Measurements from ENCODE around the gene MSANTD7. TPM values are rescaled to one million over a fixed set of nuclear protein-coding genes. Genes with fewer than 3 reads are reported as not detected.

The MSANTD7 gene
- total RNA-seq, 2 experiments from 2014 or later, result 19.2 to 22.9 TPM

- no peak for ATAC-seq
- intact Hi-C loops (cut with DNase I, micrococcal nuclease), result loop anchor here (5.0 kb wide), 3 partner anchors 153 to 623 kb away; no protein-coding TSS in a partner anchor
- POLR2A ChIA-PET, result interaction anchor here (0.6 kb wide), 1 partner anchor 131 kb away, joined by 4 read pairs; no protein-coding TSS in a partner anchor
- H3K4me3 Mint-ChIP-seq, result no peak overlapping the region
- CTCF ChIA-PET, result interaction anchor here (0.9 to 1.7 kb wide), 7 partner anchors 9 to 493 kb away, joined by 3 to 5 read pairs (median 3); partner anchors contain the start of genes CDNF, HSPA14 and MSANTD7
- H3K9me3 Mint-ChIP-seq (ENCODE audit: low read depth), result no peaks in the 10 kb centered on the region
- H3K4me1 Mint-ChIP-seq, result peaks cover 6% of the 10 kb centered on the region
- no peak for DNase-seq
- no peaks in the 10 kb centered on the region for H3K27me3 Mint-ChIP-seq
- no peak overlapping the region for H3K27ac Mint-ChIP-seq
- H3K36me3 Mint-ChIP-seq (ENCODE audit: low read depth), result no peaks in the 10 kb centered on the region
Observed at GRCh38 chr10:14820010-14820774, 17.9 kb upstream of the MSANTD7 start.

GRCh38 chr10:14820775-14821154 lies 17.3 kb upstream of the MSANTD7 start:
- ChIA-PET POLR2A (interaction anchor here (0.6 kb wide), 1 partner anchor 132 kb away, joined by 4 read pairs; no protein-coding TSS in a partner anchor), CTCF (interaction anchor here (1.0 to 1.7 kb wide), 3 partner anchors 14 to 284 kb away, joined by 3 to 4 read pairs (median 3); no protein-coding TSS in a partner anchor)
- Mint-ChIP-seq H3K27ac (no peak overlapping the region), H3K27me3 (no peaks in the 10 kb centered on the region), H3K4me3 (no peak overlapping the region), H3K36me3 (ENCODE audit: low read depth) (no peaks in the 10 kb centered on the region), H3K9me3 (ENCODE audit: low read depth) (no peaks in the 10 kb centered on the region), H3K4me1 (peaks cover 6% of the 10 kb centered on the region)
- no peak for ATAC-seq
- DNase-seq, result no peak
- intact Hi-C loops (cut with DNase I, micrococcal nuclease), result loop anchor here (5.0 kb wide), 3 partner anchors 153 to 623 kb away; no protein-coding TSS in a partner anchor

GRCh38 chr10:14821635-14822375 lies 16.3 kb upstream of the MSANTD7 start:
- H3K4me1 Mint-ChIP-seq, result peaks cover 6% of the 10 kb centered on the region

DNA sequence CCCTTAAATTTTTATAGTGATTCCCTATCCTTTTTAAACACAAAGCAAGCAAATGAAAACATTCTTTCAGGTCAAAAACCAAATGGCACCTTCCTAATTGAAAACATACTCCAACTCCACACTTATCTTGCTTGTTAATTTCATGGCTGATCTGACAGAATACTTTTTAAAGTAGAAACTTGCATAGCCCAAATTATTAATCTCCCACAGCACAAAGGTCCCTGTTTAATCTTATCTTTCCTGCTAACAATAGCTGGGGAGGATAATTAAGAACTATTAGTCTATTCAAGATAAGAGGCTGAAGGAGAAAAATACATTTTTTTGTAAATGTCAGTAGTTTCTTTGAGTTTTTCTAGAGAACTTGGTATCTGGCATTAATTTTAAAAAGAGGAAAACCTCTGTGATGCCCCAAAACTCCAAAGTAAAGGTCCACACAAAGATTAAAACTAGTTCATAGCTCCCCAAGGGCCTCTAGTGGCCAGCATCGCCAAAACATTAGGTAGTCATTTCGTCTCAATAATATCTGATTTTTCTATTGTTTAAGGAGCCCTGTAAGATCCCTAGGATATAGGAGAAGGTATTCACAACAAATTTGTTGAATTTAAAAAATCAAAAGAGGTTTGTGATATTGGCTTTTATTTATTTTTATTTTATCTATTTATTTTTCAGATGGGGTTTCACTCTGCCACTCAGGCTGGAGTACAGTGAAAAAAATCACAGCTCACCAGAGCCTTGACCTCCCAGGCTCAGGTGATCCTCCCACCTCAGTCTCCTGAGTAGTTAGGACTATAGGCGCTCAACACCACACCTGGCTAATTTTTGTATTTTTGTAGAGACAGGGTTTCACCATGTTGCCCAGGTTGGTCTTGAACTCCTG lies 15.0 kb upstream of the MSANTD7 start:
- H3K27ac Mint-ChIP-seq, result peak overlapping the region; percentile 65
- H3K36me3 Mint-ChIP-seq (ENCODE audit: low read depth), result no peaks in the 10 kb centered on the region
- ATAC-seq (peak; percentile 64), DNase-seq (peak; percentile 64)
- ChIA-PET POLR2A (no interaction called here), CTCF (interaction anchor here (0.6 to 3.2 kb wide), 24 partner anchors 10 to 599 kb away, joined by 3 to 16 read pairs (median 4); partner anchors contain the start of genes CDNF, HSPA14 and MSANTD7)
- no peak overlapping the region for H3K4me3 Mint-ChIP-seq
- no peaks in the 10 kb centered on the region for H3K9me3 Mint-ChIP-seq (ENCODE audit: low read depth)
- intact Hi-C loops (cut with DNase I, micrococcal nuclease), result loop anchor here (1.0 to 5.0 kb wide), 5 partner anchors 156 to 626 kb away; no protein-coding TSS in a partner anchor
- H3K4me1 Mint-ChIP-seq, result peaks cover 6% of the 10 kb centered on the region
- H3K27me3 Mint-ChIP-seq, result no peaks in the 10 kb centered on the region

More at GRCh38 chr10:14821635-14822375, 16.3 kb upstream of the MSANTD7 start:
- ATAC-seq (no peak), DNase-seq (no peak)
- Mint-ChIP-seq H3K27me3 (no peaks in the 10 kb centered on the region), H3K27ac (no peak overlapping the region), H3K9me3 (ENCODE audit: low read depth) (no peaks in the 10 kb centered on the region), H3K4me3 (no peak overlapping the region), H3K36me3 (ENCODE audit: low read depth) (no peaks in the 10 kb centered on the region)
- intact Hi-C loops (cut with DNase I, micrococcal nuclease), result loop anchor here (2.0 to 5.0 kb wide), 4 partner anchors 155 to 625 kb away; no protein-coding TSS in a partner anchor
- POLR2A ChIA-PET, result no interaction called here
- CTCF ChIA-PET, result interaction anchor here (1.0 to 3.2 kb wide), 6 partner anchors 67 to 517 kb away, joined by 3 to 16 read pairs (median 6); no protein-coding TSS in a partner anchor

DNA sequence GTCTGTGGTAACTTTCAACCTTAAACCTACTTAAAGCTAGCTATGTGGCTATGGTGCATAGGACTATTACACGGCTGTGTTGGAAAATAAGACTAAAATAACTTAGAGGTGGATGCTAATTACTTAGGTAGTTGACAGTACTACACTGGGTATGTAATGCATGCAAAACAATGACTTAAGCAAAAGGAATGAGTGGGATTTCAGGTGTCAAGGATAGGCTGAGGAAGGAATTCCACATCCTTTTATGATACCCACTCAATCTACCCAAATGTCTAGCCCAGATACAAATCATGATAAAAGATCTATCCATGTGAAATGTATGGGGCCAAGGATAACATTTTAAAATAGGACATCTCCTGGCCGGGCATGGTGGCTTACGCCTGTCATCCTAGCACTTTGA lies 14.1 kb upstream of the MSANTD7 start:
- Mint-ChIP-seq H3K27ac (no peak overlapping the region), H3K4me3 (no peak overlapping the region), H3K4me1 (peaks cover 6% of the 10 kb centered on the region), H3K27me3 (no peaks in the 10 kb centered on the region), H3K9me3 (ENCODE audit: low read depth) (no peaks in the 10 kb centered on the region), H3K36me3 (ENCODE audit: low read depth) (no peaks in the 10 kb centered on the region)
- intact Hi-C loops (cut with DNase I, micrococcal nuclease), result loop anchor here (1.0 to 5.0 kb wide), 5 partner anchors 157 to 627 kb away; no protein-coding TSS in a partner anchor
- no peak for DNase-seq
- ChIA-PET CTCF (interaction anchor here (0.8 to 3.2 kb wide), 8 partner anchors 9 to 305 kb away, joined by 3 to 16 read pairs (median 9); partner anchors contain the start of genes CDNF, HSPA14 and MSANTD7), POLR2A (no interaction called here)
- no peak for ATAC-seq

- CTCF ChIA-PET, result interaction anchor here (0.9 kb wide), 1 partner anchor 11 kb away, joined by 4 read pairs; the partner anchor contains the start of genes CDNF, HSPA14 and MSANTD7
- intact Hi-C loops (cut with DNase I, micrococcal nuclease), result no loop called here
- no peak overlapping the region for H3K27ac Mint-ChIP-seq
- H3K4me1 Mint-ChIP-seq, result peaks cover 4% of the 10 kb centered on the region
- H3K9me3 Mint-ChIP-seq (ENCODE audit: low read depth), result no peaks in the 10 kb centered on the region
- ATAC-seq (no peak), DNase-seq (no peak)
- H3K27me3 Mint-ChIP-seq, result no peaks in the 10 kb centered on the region
- H3K36me3 Mint-ChIP-seq (ENCODE audit: low read depth), result no peaks in the 10 kb centered on the region
- no peak overlapping the region for H3K4me3 Mint-ChIP-seq
- POLR2A ChIA-PET, result no interaction called here
Observed at GRCh38 chr10:14826076-14826829, 11.9 kb upstream of the MSANTD7 start.

- intact Hi-C loops (cut with DNase I, micrococcal nuclease), result loop anchor here (10.0 kb wide), 3 partner anchors 648 to 1248 kb away; partner anchors contain the start of gene PRPF18 (in 1 of the 2)
- Mint-ChIP-seq H3K4me3 (no peak overlapping the region), H3K9me3 (ENCODE audit: low read depth) (no peaks in the 10 kb centered on the region), H3K27me3 (no peaks in the 10 kb centered on the region), H3K27ac (no peak overlapping the region), H3K36me3 (ENCODE audit: low read depth) (no peaks in the 10 kb centered on the region), H3K4me1 (peaks cover 7% of the 10 kb centered on the region)
- DNase-seq (no peak), ATAC-seq (no peak)
- ChIA-PET CTCF (interaction anchor here (1.0 kb wide), 1 partner anchor 10 kb away, joined by 3 read pairs; no protein-coding TSS in a partner anchor), POLR2A (no interaction called here)
Observed at GRCh38 chr10:14833106-14833505, 5.0 kb upstream of the MSANTD7 start.

DNA sequence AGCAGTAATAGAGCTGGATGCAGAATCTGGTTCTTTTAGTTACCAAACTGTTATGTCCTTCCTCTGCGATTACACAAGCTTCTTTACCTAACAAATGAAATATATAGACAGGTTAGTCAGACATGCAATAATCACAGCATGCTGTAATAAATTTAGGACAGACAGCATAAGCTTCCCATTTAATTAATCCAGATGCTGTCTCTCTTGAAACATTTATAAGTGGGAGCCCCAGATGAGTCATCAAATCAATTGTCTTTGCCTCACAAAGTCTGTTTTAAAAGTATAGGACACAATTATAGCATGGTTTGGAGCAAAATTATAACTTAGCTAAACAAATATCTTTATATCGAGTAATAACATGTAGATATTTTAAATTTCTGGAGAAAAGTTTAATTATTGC lies 1.9 kb upstream of the MSANTD7 start:
- no peaks in the 10 kb centered on the region for H3K27me3 Mint-ChIP-seq
- no peak overlapping the region for H3K4me3 Mint-ChIP-seq
- DNase-seq (no peak), ATAC-seq (no peak)
- H3K27ac Mint-ChIP-seq, result no peak overlapping the region
- H3K36me3 Mint-ChIP-seq (ENCODE audit: low read depth), result peaks cover 18% of the 10 kb centered on the region
- peaks cover 18% of the 10 kb centered on the region for H3K4me1 Mint-ChIP-seq
- ChIA-PET CTCF (interaction anchor here (1.0 to 3.6 kb wide), 4 partner anchors 13 to 299 kb away, joined by 3 to 15 read pairs (median 13); no protein-coding TSS in a partner anchor), POLR2A (interaction anchor here (0.7 to 3.8 kb wide), 2 partner anchors 37 to 651 kb away, joined by 5 to 29 read pairs; no protein-coding TSS in a partner anchor)
- H3K9me3 Mint-ChIP-seq (ENCODE audit: low read depth), result no peaks in the 10 kb centered on the region
- intact Hi-C loops (cut with DNase I, micrococcal nuclease), result loop anchor here (2.0 to 10.0 kb wide), 7 partner anchors 23 to 1251 kb away; partner anchors contain the start of gene PRPF18 (in 1 of the 2)

- H3K9me3 Mint-ChIP-seq (ENCODE audit: low read depth), result no peaks in the 10 kb centered on the region
- H3K4me3 Mint-ChIP-seq, result peak overlapping the region; percentile 89
- ChIA-PET CTCF (interaction anchor here (0.5 to 3.6 kb wide), 26 partner anchors 10 to 641 kb away, joined by 3 to 15 read pairs (median 4); partner anchors contain the start of genes MEIG1 and SUV39H2), POLR2A (interaction anchor here (0.5 to 3.8 kb wide), 15 partner anchors 18 to 652 kb away, joined by 3 to 29 read pairs (median 4); partner anchors contain the start of genes MEIG1 and SUV39H2)
- DNase-seq (no peak), ATAC-seq (no peak)
- no peaks in the 10 kb centered on the region for H3K27me3 Mint-ChIP-seq
- peak overlapping the region; percentile 94 for H3K27ac Mint-ChIP-seq
- intact Hi-C loops (cut with DNase I, micrococcal nuclease), result loop anchor here (2.0 to 10.0 kb wide), 7 partner anchors 24 to 1252 kb away; partner anchors contain the start of gene PRPF18 (in 1 of the 2)
- H3K4me1 Mint-ChIP-seq, result peaks cover 18% of the 10 kb centered on the region
- peaks cover 27% of the 10 kb centered on the region for H3K36me3 Mint-ChIP-seq (ENCODE audit: low read depth)
Observed at GRCh38 chr10:14837003-14837756, 926 bp upstream of the MSANTD7 start.

Data from activated CD4-positive, alpha-beta T cell treated with anti-CD3 and anti-CD28 coated beads for 36 hours (primary cell).